GM21825 (cell line): ENCODE results near the gene TBC1D22A.

Experiments used
- ATAC-seq: cut with Tn5 transposase; IDR thresholded peaks from one replicate; pipeline ENCODE4 v1.9.1; 2021; ENCODE audit warnings: mild to moderate bottlenecking, moderate library complexity; ENCODE audit not compliant: unreplicated experiment

TBC1D22A gene

DNA sequence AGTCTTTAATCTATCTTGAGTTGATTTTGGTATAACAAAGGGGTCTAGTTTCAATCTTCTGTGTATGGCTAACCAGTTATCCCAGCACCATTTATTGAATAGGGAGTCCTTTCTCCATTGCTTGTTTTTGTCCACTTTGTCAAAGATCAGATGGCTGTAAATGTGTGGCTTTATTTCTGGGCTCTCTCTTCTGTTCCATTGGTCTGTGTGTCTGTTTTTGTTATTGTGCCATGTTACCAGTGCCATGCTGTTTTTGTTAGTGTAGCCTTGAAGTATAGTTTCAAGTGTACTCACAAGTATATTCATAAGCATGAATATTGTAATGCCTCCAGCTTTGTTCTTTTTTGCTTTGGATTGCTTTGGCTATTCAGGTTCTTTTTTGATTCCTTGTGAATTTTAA, 159.6 kb downstream of the TBC1D22A start:
- ATAC-seq = no peak

DNA sequence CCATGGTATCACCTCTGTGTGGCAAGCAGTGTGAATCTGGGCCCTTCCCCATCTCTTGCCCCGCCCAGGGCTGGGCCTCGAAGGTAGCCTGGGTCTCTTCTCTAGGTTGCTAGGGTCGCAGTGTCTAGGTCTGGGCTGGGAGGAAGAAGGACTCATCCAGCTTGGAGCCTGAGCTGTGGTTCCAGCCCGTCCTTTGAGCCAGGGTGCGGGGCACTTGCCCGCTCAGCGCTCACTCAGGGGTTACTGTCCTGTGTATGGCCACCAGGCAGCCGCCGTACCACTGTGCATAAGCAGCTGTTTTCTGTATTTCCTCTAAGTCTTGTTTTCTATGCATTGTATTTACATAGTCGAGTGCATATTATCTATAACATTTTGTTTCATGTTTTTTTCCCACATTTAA, 160.9 kb downstream of the TBC1D22A start:
- no peak for ATAC-seq

DNA sequence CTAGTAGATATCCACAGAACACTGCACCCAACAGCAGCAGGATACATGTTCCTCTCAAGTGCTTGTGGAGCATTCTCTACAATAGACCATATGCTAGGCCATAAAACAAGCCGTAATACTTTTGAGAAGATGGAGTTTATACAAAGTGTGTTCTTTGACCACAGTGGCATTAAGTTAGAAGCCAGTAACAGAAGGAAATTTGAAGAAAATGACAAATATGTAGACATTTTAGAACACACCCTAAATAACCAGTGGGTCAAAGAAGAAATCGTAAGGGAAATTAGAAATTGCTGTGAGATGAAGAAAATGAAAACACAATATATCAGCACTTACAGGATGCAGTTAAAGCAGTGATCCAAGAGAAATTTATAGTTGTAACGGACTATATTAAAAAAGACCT, 163.4 kb downstream of the TBC1D22A start:
- ATAC-seq = no peak

DNA sequence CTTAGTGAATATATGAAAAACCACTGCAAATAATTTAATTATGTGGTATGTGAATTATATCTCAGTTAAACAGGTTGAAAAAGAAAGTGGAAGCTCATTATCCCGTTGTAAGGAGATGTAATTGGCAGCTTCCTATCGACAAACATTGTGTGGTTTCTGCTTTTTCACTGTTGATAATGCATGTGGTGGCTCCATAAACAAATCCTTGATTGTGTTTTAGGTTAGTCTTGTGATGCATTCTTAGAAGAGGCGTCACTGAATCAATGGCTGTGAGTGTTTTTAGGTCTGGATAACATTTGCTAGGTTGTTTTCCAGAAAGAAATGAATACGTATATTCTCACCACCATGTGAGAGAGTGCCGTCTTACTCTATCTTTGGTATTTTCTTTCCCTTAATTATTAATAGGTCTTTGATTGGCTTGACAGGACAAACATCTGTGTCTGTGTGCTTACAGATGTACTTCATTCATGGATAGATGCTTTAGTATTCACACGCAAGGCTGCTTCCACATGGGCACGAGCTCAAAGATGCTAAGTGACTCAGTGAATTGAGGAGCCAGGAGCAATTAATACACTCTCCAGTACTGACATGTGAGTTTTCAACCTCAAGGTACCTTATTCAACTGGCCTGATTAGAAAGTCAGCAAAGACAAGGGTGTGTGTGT, 166.7 kb downstream of the TBC1D22A start:
- ATAC-seq = no peak

DNA sequence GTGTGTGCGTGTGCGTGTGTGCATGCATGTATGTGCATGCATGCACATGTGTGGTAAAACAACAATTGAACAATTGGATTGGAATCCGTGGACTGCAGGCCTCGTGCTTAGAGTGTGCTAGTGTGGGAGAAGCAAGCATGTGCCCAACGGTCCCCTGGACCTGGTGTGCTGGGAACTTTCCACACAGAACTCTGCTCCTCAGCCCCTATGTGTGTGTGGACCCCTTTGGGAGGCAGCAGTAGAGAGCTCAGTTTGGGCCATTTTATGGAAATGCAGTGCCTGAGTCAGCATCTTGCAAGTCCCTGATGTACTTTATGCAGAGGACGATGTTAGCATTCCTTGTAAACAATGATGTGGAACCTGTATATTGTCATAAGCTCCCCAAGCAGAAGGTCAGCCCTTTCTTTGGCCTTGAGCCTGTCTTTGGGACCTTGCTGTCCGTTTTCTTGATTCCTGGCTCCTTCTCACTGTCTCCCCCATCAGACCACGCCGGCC, 167.3 kb downstream of the TBC1D22A start:
- no peak for ATAC-seq

DNA sequence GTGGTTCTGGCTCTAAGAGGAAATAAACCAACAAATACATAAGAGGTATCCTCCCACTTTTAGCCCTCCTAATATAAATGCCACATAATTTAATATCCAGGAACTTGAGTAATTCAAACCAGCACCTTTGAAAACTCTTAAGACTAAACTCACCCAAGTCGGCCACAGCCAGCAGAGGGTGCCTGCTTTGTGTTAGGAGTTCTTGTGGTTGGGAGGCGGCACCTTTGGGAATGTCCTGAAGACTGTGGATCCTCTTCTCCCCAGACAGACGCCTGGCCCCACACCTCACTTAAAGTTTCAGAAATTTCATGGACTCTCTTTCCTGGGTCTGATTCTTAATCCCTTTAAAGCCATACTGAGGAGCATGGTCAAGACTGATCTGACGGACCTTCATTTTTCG, 169.0 kb downstream of the TBC1D22A start:
- ATAC-seq = no peak

DNA sequence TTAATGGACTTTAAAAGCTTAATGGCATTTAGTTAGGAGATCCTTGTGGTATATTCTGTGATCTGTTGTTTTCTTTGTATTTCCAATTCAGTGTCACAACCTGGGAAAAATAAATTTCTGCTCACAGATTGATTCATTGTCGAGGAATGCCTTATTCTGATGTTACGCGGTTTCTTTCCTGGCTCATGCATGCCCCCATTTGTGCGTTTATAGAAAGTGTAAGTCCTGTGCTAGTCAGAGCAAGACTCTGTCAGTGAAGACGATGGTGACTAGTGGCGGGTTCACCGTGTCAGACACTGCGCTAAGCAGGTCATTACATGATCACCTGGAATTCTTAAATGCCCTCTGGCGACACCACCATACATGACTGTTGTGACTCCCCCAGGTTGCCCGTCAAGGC, 169.4 kb downstream of the TBC1D22A start:
- no peak for ATAC-seq

DNA sequence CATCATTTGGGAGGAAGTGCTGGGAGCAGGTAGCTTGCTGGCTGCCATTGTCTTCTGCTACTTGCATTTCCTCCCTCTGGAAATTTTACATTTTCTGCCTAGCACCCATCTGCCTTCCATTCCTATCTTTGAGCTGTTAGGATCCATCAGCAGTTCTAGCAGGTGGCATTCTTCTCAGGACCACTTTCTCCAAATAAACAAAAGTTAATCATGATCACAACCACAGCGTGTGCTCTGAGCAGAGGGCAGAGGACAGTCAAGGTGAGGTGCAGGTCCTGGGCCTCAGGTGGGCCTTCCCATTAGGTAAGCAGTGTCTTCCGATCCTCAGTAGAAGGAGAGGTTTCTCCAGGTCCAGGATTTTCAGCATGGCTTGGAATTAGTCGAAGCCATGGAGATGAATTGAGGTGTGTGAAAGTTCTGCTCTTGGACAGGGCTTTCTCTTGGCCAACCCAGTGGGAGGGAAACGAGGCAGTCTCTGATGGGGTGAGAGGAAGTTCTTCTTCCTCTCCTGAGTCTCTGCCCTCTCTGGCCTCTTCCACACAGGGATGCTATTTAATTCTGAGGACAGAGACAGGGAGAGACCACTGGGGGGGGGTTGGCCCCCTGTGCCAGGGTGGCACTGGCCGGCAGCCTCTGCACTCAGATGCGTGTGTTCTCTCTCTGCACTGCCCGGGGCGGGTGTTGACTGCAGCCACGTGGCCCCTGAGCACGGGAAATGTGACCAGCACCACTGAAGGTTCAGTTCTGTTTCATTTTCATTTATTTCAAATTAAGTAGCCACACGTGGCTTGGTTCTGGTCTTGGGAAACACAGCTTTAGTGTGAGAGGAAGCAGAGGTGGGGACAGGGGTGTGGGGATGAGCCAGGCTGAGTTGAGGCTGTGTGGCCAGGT, 170.8 kb downstream of the TBC1D22A start:
- ATAC-seq = no peak

DNA sequence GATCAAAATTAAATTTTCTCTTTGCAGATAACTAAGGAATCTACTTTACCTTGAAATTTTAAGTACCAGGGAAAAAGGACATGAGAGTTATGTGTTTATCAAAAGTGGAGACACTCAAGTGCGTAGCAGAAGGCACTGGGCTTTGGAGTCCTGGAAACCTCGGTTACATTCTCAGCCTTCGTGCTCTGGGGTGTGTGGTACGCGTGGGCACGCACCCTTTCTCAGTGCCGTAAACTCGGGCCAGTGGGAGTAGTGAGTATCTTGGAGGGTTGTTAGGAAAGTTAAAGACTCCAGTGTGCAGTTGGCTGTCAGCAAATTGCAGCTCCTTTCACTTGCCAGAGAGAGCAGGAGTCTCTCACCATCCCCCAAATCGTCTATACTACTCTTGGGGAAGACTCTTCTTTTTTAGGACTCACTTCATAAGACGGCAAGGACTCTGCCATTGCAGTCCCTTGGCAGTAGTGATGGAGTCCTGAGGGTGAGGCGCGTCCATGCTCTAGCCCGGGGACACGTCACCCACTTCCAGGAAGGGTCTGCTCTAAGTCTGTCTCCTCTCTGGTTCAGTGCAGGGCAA, 171.8 kb downstream of the TBC1D22A start:
- ATAC-seq = no peak

DNA sequence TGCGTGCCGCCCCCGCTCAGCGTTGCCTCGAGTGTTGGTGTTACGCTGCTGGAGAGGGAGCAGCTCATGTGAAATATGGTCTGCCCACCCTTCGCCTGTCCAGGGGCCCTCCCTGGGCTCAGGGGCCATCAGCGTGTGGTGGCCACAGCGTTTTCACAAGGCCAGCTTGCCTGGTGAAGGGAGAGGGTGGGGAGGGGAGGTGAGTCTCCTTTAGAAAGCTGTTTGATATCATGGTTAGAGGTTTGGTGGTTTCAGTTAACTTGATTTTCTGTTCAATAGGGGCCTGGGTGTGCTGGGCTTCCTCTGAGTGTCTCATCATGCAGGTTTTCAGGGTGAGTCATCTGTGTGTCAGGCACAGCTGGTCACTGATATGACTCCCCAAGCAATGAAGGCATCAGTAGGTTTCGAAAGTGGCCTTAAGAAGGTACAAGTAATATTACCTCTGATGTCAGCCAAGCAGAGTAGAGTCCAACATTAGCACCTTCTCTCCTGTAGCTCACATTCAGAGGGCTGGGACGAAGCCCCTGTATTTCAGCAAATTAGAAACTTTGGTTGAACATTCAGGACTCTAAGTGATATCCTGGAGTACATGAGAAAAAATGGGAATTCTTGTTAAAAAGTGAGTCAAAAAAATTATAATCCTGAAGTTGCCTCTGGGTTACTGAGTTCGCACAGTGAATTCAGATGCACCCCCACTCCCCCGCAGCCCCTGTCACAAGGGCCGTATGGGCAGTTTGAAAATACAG, 172.5 kb downstream of the TBC1D22A start:
- ATAC-seq = no peak

DNA sequence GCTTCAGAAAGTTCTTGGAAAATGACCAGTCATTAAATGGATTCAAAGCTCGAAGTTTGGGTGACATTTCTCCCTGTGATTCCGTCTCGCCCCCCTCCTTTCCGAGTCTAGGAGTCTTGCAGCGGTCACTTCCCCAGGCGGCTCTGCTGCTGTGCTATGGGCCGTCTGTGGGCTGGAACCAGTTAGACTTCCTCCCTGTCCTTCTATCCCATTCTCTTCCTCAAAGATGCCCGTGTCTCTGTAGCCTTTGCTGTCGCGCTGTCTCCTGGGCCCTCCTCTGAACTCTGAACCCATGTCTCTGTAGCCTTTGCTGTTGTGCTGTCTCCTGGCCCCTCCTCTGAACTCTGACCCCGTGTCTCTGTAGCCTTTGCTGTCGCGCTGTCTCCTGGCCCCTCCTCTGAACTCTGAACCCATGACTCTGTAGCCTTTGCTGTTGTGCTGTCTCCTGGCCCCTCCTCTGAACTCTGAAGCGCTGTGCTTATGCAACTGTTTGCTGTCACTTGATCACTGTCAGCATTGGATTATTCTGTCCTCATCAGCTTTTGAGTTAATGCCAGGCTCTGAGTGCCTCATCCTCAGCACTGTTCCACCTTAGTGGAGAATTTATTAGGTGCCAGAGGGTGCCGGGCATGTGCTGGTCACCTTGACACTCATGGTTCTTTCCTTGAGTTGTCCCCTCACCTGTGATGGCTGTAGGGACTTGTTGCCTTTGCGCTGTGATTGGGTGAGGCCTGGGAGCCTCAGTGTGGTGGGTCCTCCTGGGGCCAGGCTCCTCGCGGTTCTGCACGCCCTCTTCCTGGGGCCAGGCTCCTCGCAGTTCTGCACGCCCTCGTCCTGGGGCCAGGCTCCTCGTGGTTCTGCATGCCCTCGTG, 173.3 kb downstream of the TBC1D22A start:
- ATAC-seq = no peak

DNA sequence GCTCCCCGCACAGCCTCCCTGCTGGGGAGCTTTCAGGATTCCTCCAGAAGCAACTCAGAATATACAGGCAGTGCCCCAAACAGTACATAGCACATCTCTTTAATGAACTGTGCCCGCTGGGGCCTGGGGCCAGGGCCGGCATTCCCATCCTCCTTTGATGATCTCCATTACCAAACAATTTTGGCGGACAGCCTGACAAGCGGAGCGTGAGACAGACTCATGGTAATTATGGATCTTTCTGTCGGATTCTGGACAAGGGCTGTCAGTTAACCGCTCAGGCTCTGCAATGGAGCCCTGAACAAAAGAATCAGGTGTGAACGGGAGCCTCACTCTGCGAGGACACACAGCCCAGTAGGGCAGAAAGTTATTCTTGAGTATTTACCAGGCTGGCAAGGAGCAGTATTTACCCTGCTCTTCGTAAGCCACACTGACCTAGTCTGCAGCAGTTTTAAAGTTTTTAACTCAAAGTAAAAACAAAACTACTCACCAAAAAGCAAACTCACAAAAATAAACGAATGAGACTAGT, 174.0 kb downstream of the TBC1D22A start:
- ATAC-seq = no peak

DNA sequence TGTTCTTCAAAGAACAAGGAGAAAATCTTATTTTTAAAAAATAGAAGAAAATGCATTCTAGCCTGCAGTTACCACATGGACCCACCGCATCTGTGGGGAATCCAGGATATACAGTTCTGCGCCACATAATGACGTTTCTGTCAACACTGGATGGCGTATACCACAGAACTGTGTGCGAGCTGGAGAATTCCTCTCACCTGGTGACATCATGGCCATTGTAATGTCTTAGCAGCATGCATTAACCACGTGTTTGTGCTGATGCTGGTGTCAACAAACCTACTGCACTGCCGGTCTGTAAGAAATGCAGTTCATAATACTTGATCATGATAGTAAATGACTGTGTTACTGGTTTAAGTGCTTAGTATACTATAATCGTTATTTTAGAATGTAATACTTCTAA, 174.7 kb downstream of the TBC1D22A start:
- ATAC-seq = no peak

DNA sequence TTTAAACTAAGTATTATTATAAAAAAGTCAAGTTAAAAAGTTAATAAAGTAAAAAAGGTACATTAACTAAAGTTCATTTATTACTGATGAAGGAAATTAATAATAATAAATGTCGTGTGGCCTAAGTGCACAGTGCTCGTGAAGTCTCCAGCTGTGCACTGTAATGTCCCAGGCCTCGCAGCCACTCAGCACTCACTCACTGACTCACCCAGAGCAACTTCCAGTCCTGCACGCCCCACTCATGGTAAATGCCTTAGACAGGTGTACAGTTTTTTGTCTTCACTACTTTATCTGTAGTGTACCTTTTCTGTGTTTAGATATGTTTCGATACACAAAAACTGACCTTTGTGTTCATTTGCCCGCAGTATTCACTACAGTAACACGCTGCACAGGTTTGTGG, 175.5 kb downstream of the TBC1D22A start:
- no peak for ATAC-seq

DNA sequence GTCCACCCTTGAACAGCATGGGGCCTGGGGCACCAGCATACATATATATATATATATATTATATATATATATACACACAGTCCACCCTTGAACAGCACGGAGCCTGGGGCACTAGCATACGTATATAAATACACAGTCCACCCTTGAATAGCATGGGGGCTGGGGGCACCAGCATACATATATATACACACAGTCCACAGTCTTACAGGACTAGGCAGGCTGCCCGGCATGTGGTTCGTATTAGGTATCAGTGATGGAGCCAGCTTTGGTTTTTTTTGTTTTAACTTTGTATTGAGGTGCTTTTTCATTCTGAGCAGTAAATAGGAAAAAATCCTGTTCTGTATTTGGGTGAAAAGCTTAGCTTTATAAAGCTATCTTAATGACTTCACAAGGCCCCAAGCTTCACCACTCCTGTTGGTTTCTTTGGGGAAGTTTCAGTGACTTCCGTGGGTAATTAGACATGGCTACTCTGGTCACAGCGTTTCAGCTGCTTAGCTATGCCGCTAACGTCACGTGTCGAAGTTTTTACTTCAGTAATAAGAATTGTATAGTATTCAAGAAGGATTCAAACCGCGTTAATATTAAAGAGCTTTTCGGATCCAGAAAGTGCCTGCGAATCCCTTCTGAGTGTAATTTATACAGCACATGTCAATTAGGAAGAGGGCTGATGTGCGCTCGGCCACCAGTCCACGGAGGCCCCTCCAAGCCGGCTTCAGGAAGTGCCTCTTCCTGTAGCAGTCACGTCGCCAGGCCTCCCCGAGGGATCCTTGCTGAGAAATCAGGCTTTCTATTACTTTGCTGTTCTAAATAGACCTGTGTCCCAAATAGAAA, 179.7 kb downstream of the TBC1D22A start:
- ATAC-seq = no peak

DNA sequence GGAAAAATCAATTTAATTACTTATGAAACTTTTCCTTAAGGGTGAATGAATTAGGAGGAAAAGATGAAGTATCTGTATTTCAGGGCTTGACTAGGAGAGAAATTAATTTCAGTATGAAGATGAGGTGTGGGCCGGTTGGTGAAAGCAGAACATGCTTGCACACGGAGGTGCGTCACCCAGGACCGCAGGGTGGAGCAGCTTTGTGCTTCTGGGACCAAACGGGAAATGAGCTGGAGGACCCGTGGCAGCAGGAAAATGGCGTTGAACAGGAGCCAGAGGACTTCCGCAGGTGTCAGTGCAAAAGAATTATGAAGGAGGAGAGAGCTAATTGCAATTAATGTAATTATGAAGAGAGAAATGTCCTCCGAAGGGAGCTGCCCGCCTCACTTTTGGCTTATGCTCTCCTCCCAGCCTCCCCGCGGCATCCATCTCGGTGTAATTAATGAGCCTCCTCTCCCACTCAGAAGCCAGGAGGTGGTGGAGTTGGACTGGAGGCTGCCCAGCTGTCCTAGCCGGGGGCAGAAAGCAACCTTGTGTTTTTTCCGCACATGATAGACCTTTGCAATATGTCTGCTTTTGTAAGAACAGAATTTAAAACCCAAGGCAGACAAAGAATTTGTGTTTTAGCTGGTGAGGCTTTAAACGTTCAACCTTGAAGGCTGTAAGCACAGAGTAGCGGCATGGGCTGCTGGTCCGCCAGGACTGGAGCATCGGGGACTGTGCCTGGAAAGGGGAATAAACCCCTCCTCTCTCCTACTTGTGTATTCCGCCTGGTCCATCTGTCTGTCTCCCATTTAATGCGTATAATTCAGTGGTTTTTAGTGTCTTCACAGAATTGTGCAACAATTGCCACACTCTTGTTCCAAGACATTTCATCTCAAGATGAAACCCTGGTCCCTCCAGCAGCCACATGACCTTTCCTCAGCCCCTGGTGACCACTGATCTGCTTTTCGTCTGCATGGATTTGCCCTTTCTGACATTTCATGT, 180.6 kb downstream of the TBC1D22A start:
- no peak for ATAC-seq

DNA sequence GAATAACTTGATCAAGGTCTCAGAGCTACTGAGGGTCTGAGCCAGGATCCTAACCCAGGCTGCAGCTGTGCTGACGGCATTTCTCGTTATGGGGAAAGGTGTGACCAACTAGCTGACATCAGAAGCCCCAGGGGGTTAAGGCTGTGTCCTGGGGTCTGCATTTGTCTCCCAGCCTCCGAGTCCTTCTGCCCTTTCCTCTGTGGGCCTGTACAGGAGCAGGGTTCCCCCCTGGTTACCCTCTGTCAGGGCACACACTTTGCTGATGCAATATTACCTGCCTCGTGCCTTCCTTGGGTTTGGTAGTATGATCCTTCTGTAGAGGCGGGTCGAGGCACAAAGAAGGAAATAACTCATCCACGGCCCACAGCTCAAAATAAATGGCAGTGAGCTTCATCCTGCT, 183.0 kb downstream of the TBC1D22A start:
- no peak for ATAC-seq

DNA sequence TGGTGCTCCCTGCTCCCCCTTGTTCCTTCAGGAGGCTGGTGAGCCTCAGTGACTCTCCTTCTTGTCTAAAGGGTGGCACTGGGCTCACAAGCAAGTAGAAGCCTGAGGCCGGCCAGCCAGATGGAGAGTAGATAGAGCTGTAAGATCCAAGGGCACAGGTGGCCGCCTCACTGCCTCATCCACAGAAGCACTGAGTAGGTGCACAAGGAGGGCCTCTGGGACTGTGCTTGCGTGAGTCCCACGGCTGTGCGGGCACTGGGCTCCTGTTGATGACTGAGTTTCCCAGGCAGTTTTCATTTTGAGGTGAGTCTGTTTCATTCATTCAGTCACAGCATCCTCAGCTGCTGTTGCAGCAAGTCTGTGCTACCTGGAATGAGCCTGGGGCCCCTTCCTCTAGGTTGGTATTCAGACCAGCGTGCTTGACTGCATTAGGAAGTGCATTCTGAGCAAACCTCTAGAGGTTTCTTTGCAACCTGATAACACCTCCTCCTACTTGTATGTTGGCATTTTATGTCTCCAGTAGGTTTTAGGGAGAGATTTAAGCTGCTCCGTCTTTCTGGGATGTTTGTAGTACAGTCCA, 184.0 kb downstream of the TBC1D22A start:
- ATAC-seq = no peak
